Esophagus muscularis mucosa (tissue), 4 donors: ENCODE measurements around the gene LMOD3. TPM values are rescaled to one million over a fixed set of nuclear protein-coding genes. Genes with fewer than 3 reads are reported as not detected.
A peak's percentile ranks its signal among the peaks of the same experiment; 100 is the strongest.

ENCODE experiments used
- DNase-seq: peaks from one replicate; pipeline ENCODE4 v3.0.0-alpha.2; 2017; ENCODE audit errors: extremely low spot score
- H3K27ac ChIP-seq, 4 donors: fragments of 200-600 bp; sonication (generic); replicated peaks in 1 of 4; 1 replicate in 3 of 4; 2 replicates in 1 of 4; pipeline ENCODE4 v1.5.1; 2016 to 2019; ENCODE audit warnings: mild to moderate bottlenecking in 1 of 4
- H3K27me3 ChIP-seq, 4 donors: fragments of 200-600 bp; sonication (generic); one replicate each; pipeline versions ENCODE4 v1.5.1 to v1.6.0; 2016 to 2019
- H3K36me3 ChIP-seq, 4 donors: fragments of 200-600 bp; sonication (generic); one replicate each; pipeline ENCODE4 v1.5.1; 2016 to 2019
- H3K4me1 ChIP-seq, 4 donors: fragments of 200-600 bp; sonication (generic); one replicate each; pipeline ENCODE4 v1.5.1; 2016 to 2019
- H3K4me3 ChIP-seq, 4 donors: fragments of 200-600 bp; sonication (generic); 1 replicate in 2 of 4; 2 replicates in 2 of 4; pipeline ENCODE4 v1.5.1; 2016 to 2019; ENCODE audit warnings: mild to moderate bottlenecking in 4 of 4, moderate library complexity in 1 of 4
- H3K9me3 ChIP-seq, 4 donors: fragments of 200-600 bp; sonication (generic); 1 replicate in 3 of 4; 2 replicates in 1 of 4; pipeline ENCODE4 v1.5.1; 2016 to 2019
- EP300 ChIP-seq: sonication (generic); formaldehyde crosslinking; IDR thresholded peaks from one replicate; pipeline ENCODE4 v1.6.1; 2017; ENCODE audit warnings: antibody characterized with exemption
- POLR2A ChIP-seq: fragments of 450-650 bp; IDR thresholded peaks from one replicate; pipeline ENCODE4 v1.6.1; 2017; ENCODE audit warnings: antibody characterized with exemption, moderate library complexity, mild to moderate bottlenecking, low read depth
- POLR2AphosphoS5 ChIP-seq, 2 donors: sonication (generic); formaldehyde crosslinking; IDR thresholded peaks; one replicate each; pipeline ENCODE4 v1.6.1; 2017; ENCODE audit warnings: antibody characterized with exemption in 2 of 2
- WGBS: methylation state at CpG from one replicate; pipeline ENCODE4 v1.1.5; 2018; 5-methylcytosine and 5-hydroxymethylcytosine counted together
- intact Hi-C: fragments of 100-400 bp; cut with DNase I; formaldehyde crosslinking; loops from one replicate; pipeline ENCODE4 v1.15.1; 2023
- total RNA-seq, 4 donors: library from RNA; depleted of rRNA; stranded (reverse); fragments of >200 nt; gene quantifications; one replicate each; pipeline versions ENCODE4 v1.1.0 to v1.2.1, GENCODE V29; 2016
- TF ChIP-seq, protein P1 (sequence below), 3 experiments: fragments of 200-600 bp in 2 of 3; fragments of 450-650 bp in 1 of 3; sonication (generic) in 2 of 3; IDR thresholded peaks; one replicate each; pipeline ENCODE4 v1.5.1; 2017 to 2019; ENCODE audit warnings: antibody characterized with exemption in 3 of 3, mild to moderate bottlenecking in 2 of 3, moderate library complexity in 1 of 3

LMOD3 gene
- total RNA-seq, 4 donors from 2014 or later = 0.50 to 2.9 (median 1.3) TPM

DNA sequence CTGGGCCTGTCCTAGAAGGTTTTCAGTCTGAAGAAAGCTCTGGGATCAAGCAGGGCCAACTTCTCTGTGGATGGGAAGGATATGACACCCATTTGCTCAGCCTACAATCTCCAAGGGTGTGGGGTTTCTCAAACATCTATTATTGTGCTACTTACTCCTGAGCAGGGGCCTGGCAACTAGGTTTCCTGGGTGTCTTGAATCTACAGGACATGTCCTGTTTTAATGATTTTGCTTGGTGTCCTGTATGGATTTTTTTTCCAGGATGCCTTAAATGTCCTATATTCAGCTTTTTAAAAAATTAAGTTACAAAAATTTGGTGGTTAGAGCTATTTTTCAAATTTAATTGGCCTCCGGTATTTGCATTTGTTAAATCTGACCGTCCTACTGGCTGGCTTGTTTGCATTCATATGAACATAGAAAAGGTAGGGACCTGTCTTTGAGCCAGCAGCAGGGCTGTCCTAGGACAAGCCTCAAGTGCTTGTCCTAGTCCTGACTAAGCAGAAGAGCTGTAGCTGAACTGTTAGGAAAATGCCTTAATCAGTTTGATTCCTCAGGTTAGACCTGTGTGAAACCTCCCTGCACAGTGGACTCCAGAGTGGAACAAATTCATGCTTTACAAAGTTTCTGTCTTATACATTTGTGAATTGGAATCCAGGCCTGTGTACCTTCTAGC is 40.0 kb upstream of the LMOD3 start:
- H3K9me3 ChIP-seq = no peaks in the 10 kb centered on the region
- no peaks in the 10 kb centered on the region for H3K27me3 ChIP-seq
- TF ChIP-seq POLR2AphosphoS5 (IDR thresholded peaks at IDR 0.05) (no peak), POLR2A (no peak), EP300 (no peak)
- TF ChIP-seq, protein P1, sequence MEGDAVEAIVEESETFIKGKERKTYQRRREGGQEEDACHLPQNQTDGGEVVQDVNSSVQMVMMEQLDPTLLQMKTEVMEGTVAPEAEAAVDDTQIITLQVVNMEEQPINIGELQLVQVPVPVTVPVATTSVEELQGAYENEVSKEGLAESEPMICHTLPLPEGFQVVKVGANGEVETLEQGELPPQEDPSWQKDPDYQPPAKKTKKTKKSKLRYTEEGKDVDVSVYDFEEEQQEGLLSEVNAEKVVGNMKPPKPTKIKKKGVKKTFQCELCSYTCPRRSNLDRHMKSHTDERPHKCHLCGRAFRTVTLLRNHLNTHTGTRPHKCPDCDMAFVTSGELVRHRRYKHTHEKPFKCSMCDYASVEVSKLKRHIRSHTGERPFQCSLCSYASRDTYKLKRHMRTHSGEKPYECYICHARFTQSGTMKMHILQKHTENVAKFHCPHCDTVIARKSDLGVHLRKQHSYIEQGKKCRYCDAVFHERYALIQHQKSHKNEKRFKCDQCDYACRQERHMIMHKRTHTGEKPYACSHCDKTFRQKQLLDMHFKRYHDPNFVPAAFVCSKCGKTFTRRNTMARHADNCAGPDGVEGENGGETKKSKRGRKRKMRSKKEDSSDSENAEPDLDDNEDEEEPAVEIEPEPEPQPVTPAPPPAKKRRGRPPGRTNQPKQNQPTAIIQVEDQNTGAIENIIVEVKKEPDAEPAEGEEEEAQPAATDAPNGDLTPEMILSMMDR (IDR thresholded peaks at IDR 0.05) = no peak
- no peak overlapping the region for H3K4me3 ChIP-seq
- no peak overlapping the region for H3K27ac ChIP-seq
- no peaks in the 10 kb centered on the region for H3K4me1 ChIP-seq
- H3K36me3 ChIP-seq = no peaks in the 10 kb centered on the region
- DNase-seq = no peak
- 86% methylated on average over 2 of the region's 2 CpGs for WGBS
- intact Hi-C loops = loop anchor here (5.0 kb wide), 1 partner anchor 250 kb away; no protein-coding TSS in a partner anchor

DNA sequence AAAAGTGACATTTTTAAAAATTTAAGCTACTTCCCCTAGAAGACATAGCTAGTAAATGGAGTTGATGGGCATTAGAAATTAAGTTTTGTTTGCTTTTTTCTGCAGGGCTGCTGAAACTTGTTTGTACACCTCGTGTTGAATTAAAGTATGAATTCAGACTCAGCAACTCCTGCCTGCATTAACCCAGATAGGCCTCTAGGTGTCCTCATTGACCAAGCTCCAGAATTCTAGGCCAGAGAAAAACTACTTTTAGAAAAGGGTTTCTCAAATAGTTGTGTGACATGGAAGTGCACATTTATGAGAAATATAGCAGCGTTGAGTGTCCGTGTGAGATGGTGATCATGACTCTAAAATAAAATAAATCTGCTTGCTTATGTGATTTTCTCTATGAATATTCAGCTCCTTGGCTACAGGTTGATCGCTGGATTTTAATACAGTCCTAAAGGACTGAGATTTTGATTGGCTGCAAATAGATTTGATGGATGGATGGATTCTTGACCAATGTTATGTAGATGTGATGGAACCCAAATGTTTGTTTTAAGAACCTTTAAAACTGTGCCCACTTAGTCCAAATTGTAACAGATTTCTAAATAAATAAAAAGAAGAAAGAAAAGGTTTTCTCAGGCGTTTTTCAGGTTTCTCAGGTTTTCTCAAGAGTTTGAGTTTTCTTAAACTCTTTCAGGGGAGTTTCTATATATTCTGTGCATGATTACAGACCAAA is 39.4 kb upstream of the LMOD3 start:
- no peak overlapping the region for H3K27ac ChIP-seq
- no peaks in the 10 kb centered on the region for H3K4me1 ChIP-seq
- H3K9me3 ChIP-seq = no peaks in the 10 kb centered on the region
- no peak overlapping the region for H3K4me3 ChIP-seq
- no peak for DNase-seq
- TF ChIP-seq, protein P1 (IDR thresholded peaks at IDR 0.05) = peak; percentile 93 to 96 (median 95)
- TF ChIP-seq POLR2AphosphoS5 (IDR thresholded peaks at IDR 0.05) = no peak
- intact Hi-C loops = loop anchor here (2.0 to 5.0 kb wide), 3 partner anchors 145 to 509 kb away; no protein-coding TSS in a partner anchor
- H3K27me3 ChIP-seq = no peaks in the 10 kb centered on the region
- no peaks in the 10 kb centered on the region for H3K36me3 ChIP-seq
- 39% methylated on average over 5 of the region's 5 CpGs for WGBS

DNA sequence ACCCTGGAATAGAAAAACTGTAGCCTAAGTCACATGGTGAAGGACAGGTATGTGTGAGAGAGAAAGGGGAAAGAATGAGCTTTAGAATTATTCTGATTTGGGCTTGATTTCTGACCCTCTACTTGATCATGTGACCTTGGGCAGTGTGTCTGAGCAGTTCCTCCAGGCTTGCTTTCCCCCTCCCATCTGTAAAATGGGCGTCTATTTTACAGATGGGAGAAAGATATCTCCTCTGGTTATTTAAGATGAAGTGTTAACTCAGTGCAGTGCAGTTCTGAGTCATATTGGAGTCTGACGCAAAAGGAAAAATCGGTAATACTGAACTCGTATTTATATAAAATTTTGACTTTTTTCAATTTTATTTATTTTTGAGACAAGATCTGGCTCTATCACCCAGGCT is 38.1 kb upstream of the LMOD3 start:
- TF ChIP-seq, protein P1 (IDR thresholded peaks at IDR 0.05) = no peak
- TF ChIP-seq EP300 (no peak), POLR2AphosphoS5 (IDR thresholded peaks at IDR 0.05) (no peak), POLR2A (no peak)
- DNase-seq = no peak
- no peaks in the 10 kb centered on the region for H3K4me1 ChIP-seq
- no peaks in the 10 kb centered on the region for H3K36me3 ChIP-seq
- H3K9me3 ChIP-seq = no peaks in the 10 kb centered on the region
- intact Hi-C loops = loop anchor here (2.0 to 5.0 kb wide), 3 partner anchors 146 to 510 kb away; no protein-coding TSS in a partner anchor
- WGBS = 83% methylated on average over 4 of the region's 4 CpGs
- no peak overlapping the region for H3K27ac ChIP-seq
- no peaks in the 10 kb centered on the region for H3K27me3 ChIP-seq
- H3K4me3 ChIP-seq = no peak overlapping the region

DNA sequence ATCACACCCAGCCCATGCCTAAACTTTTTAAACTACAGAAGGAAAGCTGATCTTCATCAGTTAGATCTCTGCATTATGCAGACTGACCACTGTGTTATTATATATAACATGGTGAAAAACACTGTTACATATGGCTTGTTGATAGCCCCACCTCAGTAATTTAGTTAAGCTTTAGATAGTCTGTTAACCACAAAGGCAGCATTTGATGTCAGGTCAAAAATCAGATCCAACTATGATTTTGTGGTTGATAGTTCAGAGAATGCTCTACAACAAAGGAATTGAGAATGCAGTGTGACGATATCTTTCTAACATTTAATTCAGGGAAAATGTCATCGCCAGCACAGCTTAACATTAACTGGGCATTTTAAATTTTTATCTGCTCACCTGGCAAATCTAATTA is 37.7 kb upstream of the LMOD3 start:
- H3K4me1 ChIP-seq = no peaks in the 10 kb centered on the region
- DNase-seq = no peak
- no peak overlapping the region for H3K4me3 ChIP-seq
- 93% methylated on average over 2 of the region's 2 CpGs for WGBS
- no peaks in the 10 kb centered on the region for H3K9me3 ChIP-seq
- no peak for TF ChIP-seq POLR2AphosphoS5 (IDR thresholded peaks at IDR 0.05)
- TF ChIP-seq, protein P1 (IDR thresholded peaks at IDR 0.05) = no peak
- H3K27ac ChIP-seq = no peak overlapping the region
- H3K27me3 ChIP-seq = no peaks in the 10 kb centered on the region
- H3K36me3 ChIP-seq = no peaks in the 10 kb centered on the region
- intact Hi-C loops = loop anchor here (2.0 to 5.0 kb wide), 3 partner anchors 147 to 511 kb away; no protein-coding TSS in a partner anchor
